IMR-90 (cell line): ENCODE data around the gene CLEC19A. TPM values are rescaled to one million over a fixed set of nuclear protein-coding genes. Genes with fewer than 3 reads are reported as not detected.

ENCODE experiments used
- ATAC-seq: fragments of 200-7000 bp; cut with Tn5 transposase; 2 replicates; pipeline ENCODE4 v1.9.1; 2020; ENCODE audit warnings: low read depth, mild to moderate bottlenecking, moderate library complexity
- BruUV-seq: library from RNA; stranded (reverse); fragments of 400-500 nt; replicated peaks from 2 replicates; lab custom pipeline; 2021; lab: Mats Ljungman, UMichigan
- CTCF ChIA-PET: fragments of 300-600 bp; formaldehyde crosslinking; extraction: SDS; loops from one replicate; lab custom pipeline; 2021; ENCODE audit warnings: antibody characterized with exemption; lab: Yijun Ruan, JAX
- POLR2A ChIA-PET: fragments of 300-600 bp; sonication (Branson Sonifier 250); formaldehyde crosslinking; loops from one replicate; lab custom pipeline; 2022; ENCODE audit warnings: antibody characterized with exemption; ENCODE audit not compliant: unreplicated experiment; lab: Charles Lee
- DNase-seq: peaks from one replicate; pipeline ENCODE4 v3.0.0; 2013
- H2AFZ ChIP-seq: replicated peaks from 2 replicates; pipeline ENCODE3; 2013; ENCODE audit warnings: low read length, mild to moderate bottlenecking; ENCODE audit not compliant: poor library complexity
- H2AK5ac ChIP-seq: 2 replicates; pipeline ENCODE4 v1.6.1; 2013; ENCODE audit warnings: low read depth, low read length, inconsistent platforms
- H2AK9ac ChIP-seq: replicated peaks from 2 replicates; pipeline ENCODE3; 2013; ENCODE audit warnings: mild to moderate bottlenecking, low read depth, low read length, moderate library complexity; ENCODE audit not compliant: poor library complexity
- H2BK120ac ChIP-seq: 2 replicates; pipeline ENCODE4 v1.6.1; 2013; ENCODE audit warnings: low read depth, low read length, inconsistent platforms
- H2BK15ac ChIP-seq: 3 replicates; pipeline ENCODE4 v1.6.1; 2013; ENCODE audit warnings: low read depth, low read length, inconsistent platforms
- H2BK20ac ChIP-seq: 2 replicates; pipeline ENCODE4 v1.6.1; 2013; ENCODE audit warnings: low read depth, mild to moderate bottlenecking, inconsistent platforms, low read length, moderate library complexity
- H2BK5ac ChIP-seq: 2 replicates; pipeline ENCODE4 v1.6.1; 2013; ENCODE audit warnings: mild to moderate bottlenecking, low read depth, low read length, inconsistent platforms; ENCODE audit not compliant: poor library complexity, severe bottlenecking
- H3K14ac ChIP-seq: replicated peaks from 2 replicates; pipeline ENCODE4 v1.6.1; 2013; ENCODE audit warnings: low read depth, low read length, inconsistent platforms
- H3K18ac ChIP-seq: 2 replicates; pipeline ENCODE4 v1.6.1; 2013; ENCODE audit warnings: low read depth, low read length, control low read depth
- H3K23ac ChIP-seq: 2 replicates; pipeline ENCODE4 v1.6.1; 2013; ENCODE audit warnings: low read depth, low read length, inconsistent platforms
- H3K27ac ChIP-seq: 2 replicates; pipeline ENCODE4 v1.5.1; 2013; ENCODE audit warnings: mild to moderate bottlenecking, control low read depth, low read length; ENCODE audit not compliant: insufficient read depth
- H3K27me3 ChIP-seq: 2 replicates; pipeline ENCODE4 v1.6.1; 2013; ENCODE audit warnings: low read length; ENCODE audit not compliant: control insufficient read depth, insufficient read depth
- H3K36me3 ChIP-seq: 2 replicates; pipeline ENCODE4 v1.6.1; 2013; ENCODE audit warnings: low read length, mixed read lengths; ENCODE audit not compliant: control insufficient read depth, insufficient read depth
- H3K4ac ChIP-seq: 2 replicates; pipeline ENCODE4 v1.6.1; 2013; ENCODE audit warnings: low read depth, low read length, inconsistent platforms
- H3K4me1 ChIP-seq: 2 replicates; pipeline ENCODE4 v1.6.1; 2013; ENCODE audit warnings: low read length, mixed read lengths; ENCODE audit not compliant: control insufficient read depth, insufficient read depth
- H3K4me2 ChIP-seq: 2 replicates; pipeline ENCODE4 v1.6.1; 2013; ENCODE audit warnings: low read depth, mild to moderate bottlenecking, control low read depth, low read length, moderate library complexity
- H3K4me3 ChIP-seq: 2 replicates; pipeline ENCODE4 v1.5.1; 2013; ENCODE audit warnings: low read depth, mild to moderate bottlenecking, control low read depth, low read length, moderate library complexity; ENCODE audit not compliant: insufficient read depth
- H3K56ac ChIP-seq: 2 replicates; pipeline ENCODE4 v1.6.1; 2013; ENCODE audit warnings: low read length, inconsistent platforms; ENCODE audit not compliant: insufficient read depth; ENCODE audit errors: extremely low read depth
- H3K79me1 ChIP-seq, 2 experiments: 2 replicates each; pipeline ENCODE4 v1.6.1; 2013; ENCODE audit warnings: low read length in 2 of 2, inconsistent platforms in 1 of 2, low read depth in 1 of 2
- H3K9ac ChIP-seq: 2 replicates; pipeline ENCODE4 v1.6.1; 2013; ENCODE audit warnings: low read depth, low read length, control low read depth
- H3K9me1 ChIP-seq: 2 replicates; pipeline ENCODE4 v1.6.1; 2013; ENCODE audit warnings: low read length, inconsistent platforms; ENCODE audit not compliant: insufficient read depth
- H3K9me3 ChIP-seq: 2 replicates; pipeline ENCODE4 v1.6.1; 2013; ENCODE audit warnings: low read length; ENCODE audit not compliant: control insufficient read depth, insufficient read depth
- H4K20me1 ChIP-seq: 2 replicates; pipeline ENCODE4 v1.6.1; 2013; ENCODE audit warnings: low read length, inconsistent platforms; ENCODE audit not compliant: insufficient read depth
- H4K5ac ChIP-seq: 2 replicates; pipeline ENCODE4 v1.6.1; 2013; ENCODE audit warnings: mild to moderate bottlenecking, low read depth, low read length, control low read depth
- H4K8ac ChIP-seq, 2 experiments: 2 replicates each; pipeline ENCODE4 v1.6.1; 2013; ENCODE audit warnings: low read depth in 2 of 2, low read length in 2 of 2, control low read depth in 1 of 2, inconsistent platforms in 1 of 2
- H4K91ac ChIP-seq: 2 replicates; pipeline ENCODE4 v1.6.1; 2013; ENCODE audit warnings: low read depth, low read length, inconsistent platforms; ENCODE audit not compliant: insufficient read depth
- CHD1 ChIP-seq: IDR thresholded peaks from 2 replicates; pipeline ENCODE4 v1.6.1; 2012; ENCODE audit warnings: low read depth, low read length, improper control_type of control experiment
- FOS ChIP-seq: fragments of 150-350 bp; IDR thresholded peaks from 2 replicates; pipeline ENCODE4 v1.6.1; 2016; ENCODE audit warnings: low read depth, low read length
- MXI1 ChIP-seq: IDR thresholded peaks from 2 replicates; pipeline ENCODE4 v1.6.1; 2012; ENCODE audit warnings: low read depth, mild to moderate bottlenecking, low read length, moderate library complexity, borderline replicate concordance
- NFE2L2 ChIP-seq: fragments of 150-350 bp; IDR thresholded peaks from 2 replicates; pipeline ENCODE4 v1.6.1; 2016; ENCODE audit warnings: low read depth, mild to moderate bottlenecking, low read length
- POLR2A ChIP-seq: IDR thresholded peaks from 2 replicates; pipeline ENCODE4 v1.6.1; 2012; ENCODE audit warnings: mild to moderate bottlenecking, low read depth, low read length
- RAD21 ChIP-seq: IDR thresholded peaks from 2 replicates; pipeline ENCODE4 v1.6.1; 2012; ENCODE audit warnings: low read length, improper control_type of control experiment
- RCOR1 ChIP-seq: IDR thresholded peaks from 2 replicates; pipeline ENCODE4 v1.6.1; 2012; ENCODE audit warnings: mild to moderate bottlenecking, low read length, improper control_type of control experiment; ENCODE audit not compliant: insufficient replicate concordance
- SMC3 ChIP-seq: fragments of 150-350 bp; IDR thresholded peaks from 2 replicates; pipeline ENCODE4 v1.6.1; 2016; ENCODE audit warnings: low read depth, mild to moderate bottlenecking, antibody characterized with exemption, low read length, moderate library complexity
- USF2 ChIP-seq: fragments of 150-350 bp; IDR thresholded peaks from 2 replicates; pipeline ENCODE4 v1.6.1; 2017; ENCODE audit warnings: mild to moderate bottlenecking, antibody characterized with exemption, low read length, low read depth
- WGBS, 2 experiments: methylation state at CpG; one replicate each; pipeline versions ENCODE4 v1.1.5 to v1.1.7; 2013; ENCODE audit warnings: missing lambda C conversion rate in 2 of 2; ENCODE audit not compliant: insufficient read length in 1 of 2; ENCODE audit errors: extremely low coverage in 2 of 2; 5-methylcytosine and 5-hydroxymethylcytosine counted together
- dilution Hi-C: fragments of 300-500 bp; cut with HindIII; formaldehyde crosslinking; loops from one replicate; pipeline ENCODE4 v1.14.3; 2018; ENCODE audit warnings: low sequenced_read_pairs; ENCODE audit not compliant: unreplicated experiment
- in situ Hi-C: fragments of 300-500 bp; cut with MboI; formaldehyde crosslinking; loops from 3 replicates; pipeline ENCODE4 v1.14.3; 2019; ENCODE audit warnings: low sequenced_read_pairs, inconsistent platforms, mixed read lengths
- intact Hi-C: fragments of 100-400 bp; cut with micrococcal nuclease; formaldehyde crosslinking; loops from 2 replicates; pipeline ENCODE4 v1.10.0; 2022
- polyA plus RNA-seq, 3 experiments: library from polyadenylated mRNA; depleted of rRNA; stranded (reverse); fragments of >200 nt; gene quantifications; 2 replicates each; pipeline ENCODE4 v1.2.3, GENCODE V29; 2012; ENCODE audit warnings: low replicate concordance in 1 of 3
- total RNA-seq: library from RNA; depleted of rRNA; stranded (reverse); fragments of >200 nt; gene quantifications from 2 replicates; pipeline ENCODE4 v1.2.3, GENCODE V29; 2012
- TF ChIP-seq, protein P1 (sequence below): conservative IDR thresholded peaks from 2 replicates; pipeline ENCODE4 v1.5.1; 2012; ENCODE audit warnings: mild to moderate bottlenecking, low read depth, low read length, improper control_type of control experiment
- TF ChIP-seq, protein P2 (sequence below): fragments of 150-350 bp; IDR thresholded peaks from 2 replicates; pipeline ENCODE4 v1.6.1; 2016; ENCODE audit warnings: low read depth, mild to moderate bottlenecking, low read length, moderate library complexity, borderline replicate concordance

The CLEC19A gene
- total and polyA plus RNA-seq, 2 of the 4 experiments (the other 2 are of a cell fraction), result not detected

- H2BK20ac ChIP-seq, result no peak overlapping the region
- H3K4me3 ChIP-seq, result no peak overlapping the region
- H3K27ac ChIP-seq, result no peak overlapping the region
- ChIA-PET POLR2A (no interaction called here), CTCF (no interaction called here)
- H3K79me1 ChIP-seq, result no peaks in the 10 kb centered on the region
- no peaks in the 10 kb centered on the region for H3K36me3 ChIP-seq
- no peaks in the 10 kb centered on the region for H3K9me3 ChIP-seq
- no peak overlapping the region for H2BK120ac ChIP-seq
- no peak overlapping the region for H3K56ac ChIP-seq
- ATAC-seq (no peak), DNase-seq (no peak)
- no peak overlapping the region for H4K91ac ChIP-seq
- no peak overlapping the region for H3K23ac ChIP-seq
- BruUV-seq, result no TSS peak
- H3K27me3 ChIP-seq, result no peaks in the 10 kb centered on the region
- no peak overlapping the region for H3K4ac ChIP-seq
- H2BK15ac ChIP-seq, result no peak overlapping the region
- TF ChIP-seq, protein P1, sequence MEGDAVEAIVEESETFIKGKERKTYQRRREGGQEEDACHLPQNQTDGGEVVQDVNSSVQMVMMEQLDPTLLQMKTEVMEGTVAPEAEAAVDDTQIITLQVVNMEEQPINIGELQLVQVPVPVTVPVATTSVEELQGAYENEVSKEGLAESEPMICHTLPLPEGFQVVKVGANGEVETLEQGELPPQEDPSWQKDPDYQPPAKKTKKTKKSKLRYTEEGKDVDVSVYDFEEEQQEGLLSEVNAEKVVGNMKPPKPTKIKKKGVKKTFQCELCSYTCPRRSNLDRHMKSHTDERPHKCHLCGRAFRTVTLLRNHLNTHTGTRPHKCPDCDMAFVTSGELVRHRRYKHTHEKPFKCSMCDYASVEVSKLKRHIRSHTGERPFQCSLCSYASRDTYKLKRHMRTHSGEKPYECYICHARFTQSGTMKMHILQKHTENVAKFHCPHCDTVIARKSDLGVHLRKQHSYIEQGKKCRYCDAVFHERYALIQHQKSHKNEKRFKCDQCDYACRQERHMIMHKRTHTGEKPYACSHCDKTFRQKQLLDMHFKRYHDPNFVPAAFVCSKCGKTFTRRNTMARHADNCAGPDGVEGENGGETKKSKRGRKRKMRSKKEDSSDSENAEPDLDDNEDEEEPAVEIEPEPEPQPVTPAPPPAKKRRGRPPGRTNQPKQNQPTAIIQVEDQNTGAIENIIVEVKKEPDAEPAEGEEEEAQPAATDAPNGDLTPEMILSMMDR, result no peak
- no peak for TF ChIP-seq MXI1
- no peak for TF ChIP-seq CHD1
- no peak for TF ChIP-seq FOS
- TF ChIP-seq, protein P2, sequence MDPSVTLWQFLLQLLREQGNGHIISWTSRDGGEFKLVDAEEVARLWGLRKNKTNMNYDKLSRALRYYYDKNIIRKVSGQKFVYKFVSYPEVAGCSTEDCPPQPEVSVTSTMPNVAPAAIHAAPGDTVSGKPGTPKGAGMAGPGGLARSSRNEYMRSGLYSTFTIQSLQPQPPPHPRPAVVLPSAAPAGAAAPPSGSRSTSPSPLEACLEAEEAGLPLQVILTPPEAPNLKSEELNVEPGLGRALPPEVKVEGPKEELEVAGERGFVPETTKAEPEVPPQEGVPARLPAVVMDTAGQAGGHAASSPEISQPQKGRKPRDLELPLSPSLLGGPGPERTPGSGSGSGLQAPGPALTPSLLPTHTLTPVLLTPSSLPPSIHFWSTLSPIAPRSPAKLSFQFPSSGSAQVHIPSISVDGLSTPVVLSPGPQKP, result no peak
- TF ChIP-seq NFE2L2, result no peak
- no peak for TF ChIP-seq USF2
- TF ChIP-seq SMC3, result no peak
- no peak for TF ChIP-seq RCOR1
- no peak for TF ChIP-seq RAD21
- TF ChIP-seq POLR2A, result no peak
- H4K8ac ChIP-seq, result no peak overlapping the region
- in situ Hi-C loops (no loop called here), dilution Hi-C loops (no loop called here), intact Hi-C loops (no loop called here)
- H3K14ac ChIP-seq, result no peak overlapping the region
- no peak overlapping the region for H2AK9ac ChIP-seq
- no peak overlapping the region for H3K4me2 ChIP-seq
- no peaks in the 10 kb centered on the region for H3K9me1 ChIP-seq
- no peak overlapping the region for H3K9ac ChIP-seq
- no peak overlapping the region for H4K5ac ChIP-seq
- no peak overlapping the region for H2AFZ ChIP-seq
- WGBS, 2 experiments, result no CpG with 5 or more reads among the region's 1 CpG
- H3K4me1 ChIP-seq, result no peaks in the 10 kb centered on the region
- H4K20me1 ChIP-seq, result no peaks in the 10 kb centered on the region
- H2BK5ac ChIP-seq, result no peak overlapping the region
- no peak overlapping the region for H2AK5ac ChIP-seq
- no peak overlapping the region for H3K18ac ChIP-seq
Measured at GRCh38 chr16:19301931-19302330, 16.4 kb downstream of the CLEC19A start.
